IgD-negative memory B cell (primary cell): ENCODE measurements around the gene CENPA. TPM values are rescaled to one million over a fixed set of nuclear protein-coding genes. Genes with fewer than 3 reads are reported as not detected.

ENCODE experiments used
- H3K27ac Mint-ChIP-seq, 3 donors: one replicate each; pipeline ENCODE4 v1.8.0; 2020 to 2022; ENCODE audit warnings: mild to moderate bottlenecking in 3 of 3, mixed read lengths in 3 of 3, moderate library complexity in 1 of 3
- H3K27me3 Mint-ChIP-seq: one replicate; pipeline ENCODE4 v1.8.0; 2021; ENCODE audit warnings: mixed read lengths
- H3K36me3 Mint-ChIP-seq: one replicate; pipeline ENCODE4 v1.8.0; 2020; ENCODE audit warnings: mild to moderate bottlenecking, mixed read lengths
- H3K4me1 Mint-ChIP-seq, 3 donors: one replicate each; pipeline ENCODE4 v1.8.0; 2020 to 2022; ENCODE audit warnings: mixed read lengths in 3 of 3, mild to moderate bottlenecking in 1 of 3
- H3K4me3 Mint-ChIP-seq, 4 donors: one replicate each; pipeline ENCODE4 v1.8.0; 2020 to 2022; ENCODE audit warnings: mild to moderate bottlenecking in 4 of 4, mixed read lengths in 4 of 4, moderate library complexity in 3 of 4
- H3K9me3 Mint-ChIP-seq, 3 donors: one replicate each; pipeline ENCODE4 v1.8.0; 2020 to 2021; ENCODE audit warnings: mixed read lengths in 3 of 3, mild to moderate bottlenecking in 1 of 3
- polyA plus RNA-seq: library from polyadenylated mRNA; unstranded; fragments of 300-500 nt; fragmentation: Illumina TruSeq; gene quantifications from one replicate; pipeline ENCODE4 v1.2.3, GENCODE V29; 2021

CENPA gene
- polyA plus RNA-seq, 1 donor from 2014 or later, result not detected

DNA sequence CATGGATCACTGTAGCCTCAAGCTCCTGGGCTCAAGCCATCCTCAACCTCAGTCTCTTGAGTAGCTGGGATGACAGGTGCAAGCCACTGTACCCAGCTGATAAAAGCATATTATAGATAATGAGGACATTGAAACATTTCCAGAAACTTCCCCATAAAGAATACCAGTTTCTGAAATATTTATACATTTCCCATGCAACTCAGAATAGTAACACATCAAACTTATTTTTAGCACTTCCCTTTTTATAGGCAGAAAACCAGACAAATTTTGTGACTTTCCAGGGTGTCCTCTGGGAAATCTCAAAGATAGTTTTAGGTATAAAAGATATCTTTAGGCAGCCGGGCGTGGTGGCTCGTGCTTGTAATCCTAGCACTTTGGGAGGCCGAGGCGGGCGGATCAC, 37.0 kb downstream of the CENPA start:
- no peak overlapping the region for H3K27ac Mint-ChIP-seq
- H3K4me3 Mint-ChIP-seq, result no peak overlapping the region
- no peaks in the 10 kb centered on the region for H3K4me1 Mint-ChIP-seq
- H3K9me3 Mint-ChIP-seq, result no peaks in the 10 kb centered on the region
- no peaks in the 10 kb centered on the region for H3K36me3 Mint-ChIP-seq
- H3K27me3 Mint-ChIP-seq, result peaks cover 1% of the 10 kb centered on the region

- H3K4me1 Mint-ChIP-seq, result no peaks in the 10 kb centered on the region
- H3K9me3 Mint-ChIP-seq, result no peaks in the 10 kb centered on the region
- H3K27me3 Mint-ChIP-seq, result peaks cover 25% of the 10 kb centered on the region
- H3K4me3 Mint-ChIP-seq, result no peak overlapping the region
- no peaks in the 10 kb centered on the region for H3K36me3 Mint-ChIP-seq
- no peak overlapping the region for H3K27ac Mint-ChIP-seq
These were observed 52.5 kb downstream of the CENPA start for GRCh38 chr2:26838121-26838906.

DNA sequence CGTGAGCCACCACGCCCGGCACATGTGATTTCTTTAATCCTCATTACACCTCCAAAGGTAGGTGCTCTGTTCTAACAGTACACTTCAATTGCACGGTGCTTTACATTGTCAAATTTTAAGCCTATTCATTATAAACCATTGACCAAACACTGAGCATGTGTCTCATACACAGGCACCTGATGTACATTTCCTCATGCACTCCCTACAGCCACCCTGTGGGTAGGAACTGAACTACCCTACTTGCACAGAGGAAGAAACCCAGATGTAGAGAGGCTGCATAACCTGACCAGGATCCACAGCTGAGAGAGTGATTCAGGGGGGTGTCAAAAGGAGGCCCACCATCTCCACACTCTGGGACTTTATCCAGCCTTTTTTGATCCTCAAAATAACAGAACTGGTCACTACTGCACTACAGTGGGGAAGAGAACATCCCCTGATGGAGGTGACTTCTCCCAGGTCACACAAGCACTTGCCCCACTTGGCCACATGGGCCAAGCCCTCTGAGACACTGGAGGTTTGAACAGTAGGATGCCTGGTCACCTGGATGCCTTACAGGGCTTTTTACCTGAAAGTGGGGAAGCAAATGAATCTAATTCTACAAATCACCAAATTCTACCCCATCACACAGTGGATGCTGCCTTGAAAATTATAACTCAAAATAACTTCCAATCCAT, 55.2 kb downstream of the CENPA start:
- no peak overlapping the region for H3K4me3 Mint-ChIP-seq
- peaks cover 0 to 4% (median 0%) of the 10 kb centered on the region in 3 donors for H3K4me1 Mint-ChIP-seq
- peaks cover 26% of the 10 kb centered on the region for H3K27me3 Mint-ChIP-seq
- no peaks in the 10 kb centered on the region for H3K9me3 Mint-ChIP-seq
- no peak overlapping the region for H3K27ac Mint-ChIP-seq
- no peaks in the 10 kb centered on the region for H3K36me3 Mint-ChIP-seq

- H3K27ac Mint-ChIP-seq, result no peak overlapping the region
- H3K9me3 Mint-ChIP-seq, result no peaks in the 10 kb centered on the region
- H3K4me1 Mint-ChIP-seq, result peaks cover 6 to 14% (median 9%) of the 10 kb centered on the region in 3 donors
- H3K27me3 Mint-ChIP-seq, result peaks cover 39% of the 10 kb centered on the region
- H3K4me3 Mint-ChIP-seq, result no peak overlapping the region
- H3K36me3 Mint-ChIP-seq, result no peaks in the 10 kb centered on the region
These were observed 57.2 kb downstream of the CENPA start for GRCh38 chr2:26843041-26843440.

Other genes starting within 250 kb of the CENPA start
- gene CIB4, start 144.7 kb upstream of the CENPA start, polyA plus RNA-seq, result not detected
- gene KCNK3, start 93.3 kb upstream of the CENPA start, polyA plus RNA-seq, result not detected
- 5.3 TPM for gene SLC35F6, start 21.8 kb upstream of the CENPA start, polyA plus RNA-seq
- gene DPYSL5, start 62.1 kb downstream of the CENPA start, polyA plus RNA-seq, result not detected
- 2.4 TPM for gene MAPRE3, start 184.6 kb downstream of the CENPA start, polyA plus RNA-seq
- 34.3 TPM for gene TMEM214, start 246.9 kb downstream of the CENPA start, polyA plus RNA-seq